A549 (cell line): ENCODE measurements around the gene MYO5C. TPM values are rescaled to one million over a fixed set of nuclear protein-coding genes. Genes with fewer than 3 reads are reported as not detected.

Source experiments
- ATAC-seq, 2 experiments: fragments of 200-7000 bp in 1 of 2; fragments of >200 bp in 1 of 2; cut with Nextera tagmentation in 1 of 2; cut with Tn5 transposase in 1 of 2; 3 replicates each; pipeline versions ENCODE4 v1.8.0 to v1.9.1; 2018 to 2020; ENCODE audit warnings: mild to moderate bottlenecking in 1 of 2, moderate library complexity in 1 of 2
- CTCF ChIA-PET: fragments of 300-600 bp; sonication (Branson Sonifier 250); formaldehyde crosslinking; extraction: SDS; loops from one replicate; lab custom pipeline; 2021; ENCODE audit warnings: antibody characterized with exemption, inconsistent platforms; lab: Yijun Ruan, JAX
- POLR2A ChIA-PET: fragments of 350-600 bp; formaldehyde crosslinking; extraction: SDS; loops from one replicate; lab custom pipeline; 2021; ENCODE audit warnings: antibody characterized with exemption, inconsistent platforms; lab: Yijun Ruan, JAX
- DNase-seq, 2 experiments: peaks; one replicate each; pipeline versions ENCODE4 v3.0.0 to v3.0.0-alpha.2; 2011 to 2016; ENCODE audit warnings: low read depth in 1 of 2, low spot score in 1 of 2
- FAIRE-seq: peaks from 2 replicates; lab custom pipeline; 2011; peaks lifted over from hg19 to GRCh38; lab: Jason Lieb, UNC
- H3K27ac ChIP-seq, 2 experiments: fragments of >200 bp; sonication (Bioruptor Twin); formaldehyde crosslinking; 3 replicates each; pipeline ENCODE4 v1.5.1; 2016 to 2017
- H3K4me1 ChIP-seq: fragments of >200 bp; sonication (Bioruptor Twin); formaldehyde crosslinking; 3 replicates; pipeline ENCODE4 v1.6.1; 2016
- H3K4me2 ChIP-seq: fragments of >200 bp; sonication (Bioruptor Twin); formaldehyde crosslinking; 3 replicates; pipeline ENCODE4 v1.6.1; 2016
- H3K4me3 ChIP-seq: fragments of >200 bp; sonication (Bioruptor Twin); formaldehyde crosslinking; 3 replicates; pipeline ENCODE4 v1.5.1; 2016
- H3K9me3 ChIP-seq: fragments of >200 bp; sonication (Bioruptor Twin); formaldehyde crosslinking; 3 replicates; pipeline ENCODE4 v1.6.1; 2016
- BHLHE40 ChIP-seq: IDR thresholded peaks from 2 replicates; pipeline ENCODE4 v1.6.1; 2012; ENCODE audit warnings: low read depth, low read length, inconsistent platforms
- CBX8 ChIP-seq: fragments of 200-600 bp; sonication (generic); IDR thresholded peaks from 2 replicates; pipeline ENCODE4 v1.6.1; 2016
- CEBPB ChIP-seq, 2 experiments: fragments of >200 bp in 1 of 2; sonication (Bioruptor Twin) in 1 of 2; formaldehyde crosslinking in 1 of 2; IDR thresholded peaks; 2 replicates each; pipeline ENCODE4 v1.6.1; 2012 to 2016
- CHD2 ChIP-seq: fragments of 150-350 bp; IDR thresholded peaks from 2 replicates; pipeline ENCODE4 v1.6.1; 2014; ENCODE audit warnings: low read length; ENCODE audit not compliant: partially characterized antibody
- E2F6 ChIP-seq: IDR thresholded peaks from 2 replicates; pipeline ENCODE4 v1.6.1; 2012; ENCODE audit warnings: low read depth, borderline replicate concordance
- EHF ChIP-seq: fragments of 250-450 bp; sonication (Bioruptor Pico); IDR thresholded peaks from 2 replicates; pipeline ENCODE4 v1.5.0; 2020; ENCODE audit warnings: mild to moderate bottlenecking
- ELK1 ChIP-seq: fragments of 150-350 bp; IDR thresholded peaks from 2 replicates; pipeline ENCODE4 v1.6.1; 2014; ENCODE audit warnings: low read depth, mild to moderate bottlenecking, low read length
- EP300 ChIP-seq, 2 experiments: fragments of >200 bp; sonication (Bioruptor Twin); formaldehyde crosslinking; IDR thresholded peaks; 2 replicates in 1 of 2; 3 replicates in 1 of 2; pipeline ENCODE4 v1.6.1; 2016 to 2017
- ESRRA ChIP-seq: fragments of 150-350 bp; IDR thresholded peaks from 2 replicates; pipeline ENCODE4 v1.6.1; 2014; ENCODE audit warnings: mild to moderate bottlenecking, low read length, borderline replicate concordance
- FOSL2 ChIP-seq, 2 experiments: fragments of 450-650 bp in 1 of 2; fragments of >200 bp in 1 of 2; sonication (Bioruptor Twin) in 1 of 2; formaldehyde crosslinking; IDR thresholded peaks; 2 replicates each; pipeline versions ENCODE4 v1.5.0 to v1.6.1; 2016 to 2020; ENCODE audit warnings: mild to moderate bottlenecking in 1 of 2, moderate library complexity in 1 of 2
- HDAC2 ChIP-seq: fragments of 200-600 bp; sonication (generic); IDR thresholded peaks from 2 replicates; pipeline ENCODE4 v1.6.1; 2016
- HES2 ChIP-seq: fragments of >200 bp; sonication (Bioruptor Twin); formaldehyde crosslinking; IDR thresholded peaks from 2 replicates; pipeline ENCODE4 v1.6.1; 2016
- HMGXB4 ChIP-seq: fragments of 250-450 bp; sonication (Bioruptor Pico); IDR thresholded peaks from 2 replicates; pipeline ENCODE4 v1.5.0; 2021; ENCODE audit warnings: mild to moderate bottlenecking, moderate library complexity, borderline replicate concordance
- HOXB13 ChIP-seq: fragments of 250-450 bp; sonication (Bioruptor Pico); IDR thresholded peaks from 2 replicates; pipeline ENCODE4 v1.5.0; 2020; ENCODE audit warnings: low read depth, mild to moderate bottlenecking, moderate library complexity
- MAFK ChIP-seq: fragments of 450-650 bp; IDR thresholded peaks from 2 replicates; pipeline ENCODE4 v1.6.1; 2014; ENCODE audit not compliant: partially characterized antibody
- MAZ ChIP-seq: fragments of 150-350 bp; IDR thresholded peaks from 2 replicates; pipeline ENCODE4 v1.6.1; 2014; ENCODE audit warnings: antibody characterized with exemption, low read depth, low read length, borderline replicate concordance
- NFE2L2 ChIP-seq: fragments of 150-350 bp; conservative IDR thresholded peaks from 2 replicates; pipeline ENCODE4 v1.6.1; 2014; ENCODE audit warnings: low read length
- PBX3 ChIP-seq: IDR thresholded peaks from 2 replicates; pipeline ENCODE4 v1.6.1; 2012
- PHF8 ChIP-seq: fragments of 200-600 bp; sonication (generic); IDR thresholded peaks from 2 replicates; pipeline ENCODE4 v1.6.1; 2016; ENCODE audit warnings: low read depth, mild to moderate bottlenecking, antibody characterized with exemption, moderate library complexity, borderline replicate concordance
- POLR2AphosphoS2 ChIP-seq: conservative IDR thresholded peaks from 2 replicates; pipeline ENCODE4 v1.6.1; 2012; ENCODE audit warnings: low read length, improper control_type of control experiment, inconsistent platforms
- RARB ChIP-seq: fragments of 250-450 bp; sonication (Bioruptor Pico); IDR thresholded peaks from 2 replicates; pipeline ENCODE4 v1.8.0; 2021; ENCODE audit warnings: mild to moderate bottlenecking, moderate library complexity
- RCOR1 ChIP-seq: fragments of 150-350 bp; IDR thresholded peaks from 2 replicates; pipeline ENCODE4 v1.6.1; 2014; ENCODE audit warnings: antibody characterized with exemption, low read length, low read depth
- REST ChIP-seq: fragments of 200-600 bp; sonication (generic); IDR thresholded peaks from 2 replicates; pipeline ENCODE4 v1.6.1; 2016; ENCODE audit warnings: antibody characterized with exemption, mild to moderate bottlenecking, moderate library complexity
- RNF2 ChIP-seq: fragments of 200-600 bp; sonication (generic); IDR thresholded peaks from 2 replicates; pipeline ENCODE4 v1.6.1; 2016; ENCODE audit warnings: low read depth, mild to moderate bottlenecking, antibody characterized with exemption, moderate library complexity, borderline replicate concordance
- SMC3 ChIP-seq: fragments of >200 bp; sonication (Bioruptor Twin); formaldehyde crosslinking; IDR thresholded peaks from 3 replicates; pipeline ENCODE4 v1.6.1; 2018; ENCODE audit warnings: inconsistent platforms
- TFCP2L1 ChIP-seq: fragments of 250-450 bp; sonication (Bioruptor Pico); IDR thresholded peaks from 2 replicates; pipeline ENCODE4 v1.5.0; 2021; ENCODE audit warnings: mild to moderate bottlenecking
- TP53 ChIP-seq: fragments of 250-450 bp; sonication (Bioruptor Pico); IDR thresholded peaks from 2 replicates; pipeline ENCODE4 v1.5.0; 2021; ENCODE audit warnings: mild to moderate bottlenecking, moderate library complexity
- ZSCAN20 ChIP-seq: fragments of 250-450 bp; sonication (Bioruptor Pico); IDR thresholded peaks from 2 replicates; pipeline ENCODE4 v1.8.0; 2022; ENCODE audit warnings: mild to moderate bottlenecking, moderate library complexity
- WGBS: methylation state at CpG from one replicate; pipeline ENCODE4 v1.1.6; 2017; ENCODE audit errors: missing lambda C conversion rate; 5-methylcytosine and 5-hydroxymethylcytosine counted together
- polyA plus RNA-seq, 4 experiments: library from polyadenylated mRNA; depleted of rRNA in 3 of 4; stranded (reverse); fragments of >200 nt; fragmentation: RNase III in 1 of 4; extraction: RNeasy Plus Mini Kit Qiagen cat#74134 plus additional on column Dnase treatment in 1 of 4; gene quantifications; 2 replicates in 3 of 4; 3 replicates in 1 of 4; pipeline ENCODE4 v1.2.3, GENCODE V29; 2011 to 2017

MYO5C gene
- polyA plus RNA-seq, 2 of the 4 experiments (the other 2 are of a cell fraction) = 6.2 to 27.6 TPM

GRCh38 chr15:52261498-52262242 lies 33.9 kb downstream of the MYO5C start:
- peak overlapping the region; percentile 26 for H3K4me2 ChIP-seq
- peak overlapping the region; percentile 21 to 67; a peak in 4 of 6 replicates for H3K27ac ChIP-seq
- ATAC-seq (peak; percentile 68 to 80; a peak in 5 of 6 replicates), DNase-seq (peak; percentile 65 to 74), FAIRE-seq (no peak)
- POLR2A ChIA-PET = interaction anchor here (1.6 kb wide), 1 partner anchor 26 kb away, joined by 5 read pairs; no protein-coding TSS in a partner anchor
- CTCF ChIA-PET = interaction anchor here (0.6 to 11.1 kb wide), 8 partner anchors 8 to 471 kb away, joined by 3 to 180 read pairs (median 4); partner anchors contain the start of gene MYO5C
- peaks cover 21% of the 10 kb centered on the region for H3K4me1 ChIP-seq
- no peaks in the 10 kb centered on the region for H3K9me3 ChIP-seq
- 57% methylated on average over 8 of the region's 8 CpGs for WGBS
- no peak overlapping the region for H3K4me3 ChIP-seq
- TF ChIP-seq RNF2 (no peak), ELK1 (no peak), BHLHE40 (no peak), TP53 (CRISPR knock-in tag) (no peak), ESRRA (no peak), HDAC2 (no peak), CEBPB (IDR thresholded peaks at IDR 0.05) (no peak), EHF (CRISPR knock-in tag) (no peak), POLR2AphosphoS2 (no peak), MAZ (no peak), RARB (CRISPR knock-in tag) (no peak), PHF8 (no peak), SMC3 (no peak), E2F6 (no peak), FOSL2 (IDR thresholded peaks at IDR 0.05) (no peak), FOSL2 (CRISPR knock-in tag; IDR thresholded peaks at IDR 0.05) (no peak), TFCP2L1 (CRISPR knock-in tag) (no peak), ZSCAN20 (no peak), MAFK (no peak)

GRCh38 chr15:52261026-52261425 lies 34.6 kb downstream of the MYO5C start:
- Histone ChIP-seq H3K4me2 (no peak overlapping the region), H3K4me1 (peaks cover 24% of the 10 kb centered on the region), H3K4me3 (no peak overlapping the region), H3K9me3 (no peaks in the 10 kb centered on the region), H3K27ac (peak overlapping the region in 1 of 2 experiments; percentile 67; a peak in 3 of 6 replicates)
- TF ChIP-seq REST = no peak
- no peak for TF ChIP-seq CEBPB (IDR thresholded peaks at IDR 0.05)
- TF ChIP-seq PBX3 = no peak
- TF ChIP-seq NFE2L2 = no peak
- no peak for TF ChIP-seq HMGXB4 (CRISPR knock-in tag)
- TF ChIP-seq HOXB13 (CRISPR knock-in tag) = no peak
- no peak for TF ChIP-seq CBX8
- TF ChIP-seq EP300 (IDR thresholded peaks at IDR 0.05) = no peak
- TF ChIP-seq CHD2 = no peak
- TF ChIP-seq HDAC2 = no peak
- TF ChIP-seq HES2 = no peak
- TF ChIP-seq RCOR1 = no peak
- CTCF ChIA-PET = interaction anchor here (1.0 to 11.1 kb wide), 8 partner anchors 9 to 472 kb away, joined by 3 to 180 read pairs (median 4); partner anchors contain the start of gene MYO5C
- no peak for ATAC-seq
- POLR2A ChIA-PET = interaction anchor here (1.6 kb wide), 1 partner anchor 27 kb away, joined by 5 read pairs; no protein-coding TSS in a partner anchor
- FAIRE-seq = no peak
- no peak for DNase-seq
- WGBS = 94% methylated on average over 10 of the region's 10 CpGs
